GM18505 (cell line): ENCODE results near the gene NSUN3.

Experiments
- ATAC-seq: cut with Tn5 transposase; IDR thresholded peaks from one replicate; pipeline ENCODE4 v1.9.1; 2021; ENCODE audit not compliant: unreplicated experiment
- POLR2A ChIP-seq: IDR thresholded peaks from 4 replicates; pipeline ENCODE4 v1.6.1; 2011; ENCODE audit warnings: borderline replicate concordance; ENCODE audit not compliant: insufficient read depth, insufficient read length; ENCODE audit errors: extremely low read depth

The NSUN3 gene

DNA sequence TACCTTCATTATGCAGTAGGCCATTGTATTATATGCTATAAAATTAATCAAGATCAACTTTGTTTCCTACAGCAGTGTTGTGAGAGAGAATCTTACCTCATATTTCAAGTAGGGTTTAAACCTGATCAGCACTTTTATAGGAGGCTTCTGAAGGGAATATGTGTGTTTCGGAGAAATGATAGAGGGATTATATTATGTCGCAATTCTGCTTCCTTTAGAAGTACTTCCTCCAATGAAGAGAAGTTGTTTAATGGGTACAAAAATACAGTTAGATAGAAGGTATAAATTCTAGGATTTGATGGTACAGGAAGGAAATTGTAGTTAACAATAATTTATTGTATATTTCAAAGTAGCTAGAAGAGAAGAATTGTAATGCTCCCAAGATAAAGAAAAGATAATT, 54.9 kb downstream of the NSUN3 start:
- ATAC-seq = no peak
- no peak for TF ChIP-seq POLR2A

DNA sequence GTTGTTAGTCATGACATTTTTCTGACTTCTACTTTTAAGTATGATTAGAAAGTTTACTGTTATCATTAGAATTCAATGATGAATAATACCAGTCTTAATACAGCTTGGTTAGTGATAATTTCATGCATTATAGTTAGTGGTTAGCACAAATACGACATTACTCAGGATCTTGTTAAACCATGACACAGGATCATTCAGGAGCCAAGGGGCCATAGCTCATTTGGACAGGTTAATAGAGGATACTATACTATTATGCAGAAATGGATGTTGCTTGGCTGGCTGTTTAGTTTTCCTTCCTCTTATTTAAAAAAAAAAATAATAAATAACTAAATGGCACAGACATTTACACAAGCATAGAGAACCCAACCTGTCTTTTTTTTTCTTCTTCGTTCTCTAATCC, 55.5 kb downstream of the NSUN3 start:
- no peak for ATAC-seq
- no peak for TF ChIP-seq POLR2A

DNA sequence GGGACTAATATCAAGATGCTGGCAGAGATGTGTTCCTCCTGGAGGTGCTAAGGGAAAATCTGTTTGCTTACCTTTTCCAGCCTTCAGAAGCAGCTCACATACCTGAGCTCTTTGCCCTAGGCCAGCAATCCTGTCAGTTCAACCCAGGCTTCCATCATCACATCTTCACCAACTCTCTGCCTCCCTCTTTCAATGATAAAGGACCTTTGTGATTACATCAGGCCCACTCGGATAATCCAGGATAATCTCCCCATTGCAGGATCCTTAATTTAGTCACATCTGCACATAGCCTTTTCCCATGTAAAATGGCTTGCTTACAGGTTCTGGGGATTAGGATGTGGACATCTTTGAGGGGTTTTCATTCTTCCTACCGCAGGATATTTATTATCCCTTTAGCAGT, 58.3 kb downstream of the NSUN3 start:
- no peak for TF ChIP-seq POLR2A
- ATAC-seq = no peak

DNA sequence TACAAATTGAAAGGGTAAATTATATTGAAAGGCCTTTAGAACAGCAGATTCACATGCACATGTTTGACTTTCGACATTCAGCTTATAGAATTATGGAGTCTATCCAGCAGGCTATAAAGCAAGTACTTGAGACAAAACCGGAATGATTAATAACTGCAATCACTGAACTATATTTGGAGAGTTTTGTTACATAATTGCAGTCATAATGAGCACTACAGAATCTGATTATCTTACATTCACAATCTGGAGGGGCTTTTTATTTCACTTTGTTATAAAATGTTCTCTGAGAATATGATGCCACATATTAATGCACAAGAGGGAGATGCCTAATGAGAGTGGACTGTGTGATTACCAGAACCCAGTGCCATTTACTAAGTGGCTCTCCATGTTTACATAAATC, 64.3 kb downstream of the NSUN3 start:
- ATAC-seq = no peak
- no peak for TF ChIP-seq POLR2A

DNA sequence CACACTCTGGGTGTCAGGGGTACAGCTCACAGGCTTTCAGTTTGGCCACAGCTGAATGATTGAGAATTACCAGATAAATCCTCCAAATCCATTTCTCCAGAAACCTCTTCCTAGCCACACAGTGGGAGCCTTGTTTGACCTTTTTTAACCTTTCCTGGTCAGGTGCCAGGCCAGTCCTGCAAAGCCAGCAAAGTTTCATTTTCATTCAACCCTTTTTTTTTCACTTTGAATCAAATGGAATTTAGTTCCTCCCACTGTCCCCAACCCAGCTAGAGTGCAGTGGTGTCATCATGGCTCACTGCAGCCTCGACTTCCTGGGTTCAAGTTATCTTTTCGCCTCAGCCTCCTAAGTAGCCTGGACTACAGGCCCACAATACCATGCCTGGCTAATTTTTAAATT, 67.8 kb downstream of the NSUN3 start:
- no peak for TF ChIP-seq POLR2A
- no peak for ATAC-seq

DNA sequence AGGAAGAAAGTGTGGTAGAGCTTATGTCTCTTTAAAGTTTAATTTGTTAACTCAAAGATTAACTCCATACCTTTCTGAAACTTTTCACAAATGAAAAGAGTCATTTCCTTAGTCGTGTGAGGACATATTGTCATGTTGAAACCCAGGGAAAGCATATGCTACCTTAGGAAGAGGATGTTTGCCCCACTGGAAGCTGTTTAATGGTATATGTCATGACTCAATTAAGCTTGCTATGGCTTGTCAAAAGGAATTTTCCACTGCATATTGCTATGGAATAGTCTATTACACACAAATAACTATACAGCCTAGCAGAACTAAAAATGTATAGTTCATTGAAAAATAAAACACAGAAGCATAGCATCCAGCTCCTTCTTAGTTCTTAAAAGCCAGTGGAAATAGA, 69.9 kb downstream of the NSUN3 start:
- ATAC-seq = no peak
- no peak for TF ChIP-seq POLR2A

DNA sequence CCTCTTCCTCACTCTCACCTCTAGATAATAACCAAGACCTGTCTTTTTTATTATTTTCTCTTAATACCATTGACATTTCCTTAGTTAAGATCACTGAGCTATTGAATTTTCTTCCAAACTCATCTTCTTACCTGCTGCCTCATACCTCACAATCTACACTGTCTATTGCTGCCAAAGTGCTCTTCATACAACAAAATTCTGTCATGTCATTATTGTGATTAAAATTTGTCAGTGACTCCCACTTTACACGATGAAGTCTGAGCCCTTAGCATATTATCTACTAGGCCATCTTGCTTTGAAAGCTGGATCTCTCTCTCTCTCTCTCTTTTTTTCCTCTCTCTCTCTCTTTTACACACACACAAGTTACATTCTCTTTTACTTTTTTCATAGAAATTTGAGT, 73.3 kb downstream of the NSUN3 start:
- TF ChIP-seq POLR2A = no peak
- no peak for ATAC-seq

DNA sequence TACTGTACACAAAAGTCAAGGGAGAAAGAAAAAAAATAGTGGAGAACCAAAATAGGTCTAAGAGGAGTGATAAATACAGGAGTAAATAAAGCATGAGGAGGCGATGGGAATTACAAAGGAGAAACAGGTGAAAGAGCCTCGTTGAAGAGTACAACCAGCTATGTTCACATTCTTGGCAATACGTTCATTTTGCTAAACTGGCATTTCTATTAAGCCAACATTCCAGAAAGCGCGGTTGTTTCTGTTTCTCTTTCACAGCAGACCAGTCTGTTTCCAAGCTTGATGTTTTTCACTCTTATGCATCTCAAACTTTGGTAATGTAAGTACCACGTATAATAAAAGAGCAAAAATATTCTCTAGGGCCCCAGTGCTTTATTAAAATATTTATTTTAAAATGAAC, 74.5 kb downstream of the NSUN3 start:
- ATAC-seq = no peak

DNA sequence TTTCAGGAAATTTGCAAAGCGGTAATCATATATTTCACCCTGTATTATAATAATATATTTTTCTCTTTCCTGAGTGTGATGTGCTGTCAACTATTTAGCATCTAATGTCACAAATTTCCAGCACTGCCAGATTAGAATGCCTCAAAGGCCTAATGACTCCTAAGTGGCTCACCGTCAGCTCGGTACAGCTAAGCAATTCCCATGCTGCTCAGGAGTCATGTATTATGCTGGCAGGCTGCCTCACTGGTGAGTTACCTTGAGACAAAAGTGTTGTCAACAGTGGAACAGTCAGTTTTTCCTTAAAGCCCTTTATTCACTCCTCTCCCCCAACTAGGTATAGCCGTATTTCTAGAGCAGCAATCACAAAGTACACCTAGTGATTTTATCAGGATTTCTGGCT, 83.6 kb downstream of the NSUN3 start:
- TF ChIP-seq POLR2A = no peak
- ATAC-seq = no peak

More for the DNA sequence above, 74.5 kb downstream of the NSUN3 start:
- no peak for TF ChIP-seq POLR2A

DNA sequence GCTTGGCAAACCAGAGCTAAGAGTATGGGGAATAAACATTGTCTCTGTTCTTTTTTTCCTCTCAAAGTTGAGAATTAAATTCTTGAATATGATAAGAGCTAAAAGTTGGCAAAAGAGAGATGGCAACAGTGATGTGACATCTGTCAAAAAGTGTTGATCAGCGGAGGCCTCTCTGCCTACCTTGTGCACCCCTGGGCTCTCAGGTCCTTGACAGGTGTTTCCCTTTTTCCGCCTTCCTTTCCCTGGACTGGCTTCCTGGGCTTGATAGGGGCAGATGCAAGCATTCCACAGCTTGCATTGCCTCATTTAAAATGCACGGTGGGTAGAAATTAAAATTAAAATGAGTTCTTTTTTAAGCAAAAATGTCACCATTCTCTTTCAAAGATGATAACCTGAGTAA, 84.2 kb downstream of the NSUN3 start:
- TF ChIP-seq POLR2A = no peak
- no peak for ATAC-seq

DNA sequence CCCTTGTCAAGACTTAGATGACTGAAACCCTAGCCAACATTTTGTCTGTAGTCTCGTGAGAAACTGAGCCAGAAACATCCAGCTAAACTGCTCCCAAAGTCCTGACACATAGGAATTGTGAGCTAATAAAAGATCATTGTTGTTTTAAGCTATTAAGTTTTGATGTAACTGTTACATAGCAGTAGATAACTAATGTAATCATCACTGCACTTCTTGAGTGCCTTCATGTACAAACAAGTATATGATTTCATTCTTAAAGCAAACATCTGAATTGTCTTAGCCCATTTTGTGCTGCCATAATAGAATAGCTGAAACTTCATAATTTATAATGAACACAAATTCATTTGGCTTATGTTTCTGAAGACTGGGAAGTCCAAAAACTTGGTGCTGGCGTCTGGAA, 87.3 kb downstream of the NSUN3 start:
- no peak for ATAC-seq
- TF ChIP-seq POLR2A = no peak

DNA sequence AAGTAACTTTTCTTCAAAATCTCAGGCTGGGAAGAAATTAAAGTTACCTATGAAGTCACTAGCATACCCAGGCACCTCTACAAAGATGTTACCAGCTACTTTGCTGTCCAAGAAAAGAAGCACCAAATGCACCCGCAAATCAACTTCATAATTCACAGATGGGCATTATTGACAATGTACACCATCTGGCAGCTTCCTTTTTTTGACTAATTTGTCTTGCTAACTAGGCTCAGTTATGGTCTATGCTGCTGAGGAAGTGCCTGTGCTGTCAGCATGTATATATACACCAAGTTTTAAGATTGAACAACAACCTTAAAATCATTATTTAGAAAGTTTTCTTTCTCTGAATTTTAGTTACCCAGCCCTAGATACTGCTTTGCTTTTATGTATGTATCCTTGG, 93.8 kb downstream of the NSUN3 start:
- no peak for TF ChIP-seq POLR2A
- ATAC-seq = no peak

DNA sequence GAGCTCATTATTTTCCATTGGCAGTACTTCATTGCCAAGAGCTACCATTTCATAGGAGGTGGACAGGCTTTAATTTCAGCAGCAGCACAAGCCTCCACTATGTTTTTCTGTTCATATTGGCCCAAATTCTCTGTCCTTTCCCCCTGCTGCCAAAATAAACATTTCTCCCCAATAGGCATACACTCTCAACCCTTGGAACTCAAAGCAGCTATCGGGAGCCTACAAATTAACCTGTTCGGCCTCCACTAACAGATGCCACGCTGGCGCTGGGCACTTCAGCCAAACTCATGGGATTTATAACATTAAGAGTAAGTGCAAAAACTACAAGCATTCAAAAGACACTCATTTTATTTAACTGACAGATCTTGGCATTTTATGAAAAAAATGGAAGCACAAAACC, 95.7 kb downstream of the NSUN3 start:
- ATAC-seq = no peak
- TF ChIP-seq POLR2A = no peak

DNA sequence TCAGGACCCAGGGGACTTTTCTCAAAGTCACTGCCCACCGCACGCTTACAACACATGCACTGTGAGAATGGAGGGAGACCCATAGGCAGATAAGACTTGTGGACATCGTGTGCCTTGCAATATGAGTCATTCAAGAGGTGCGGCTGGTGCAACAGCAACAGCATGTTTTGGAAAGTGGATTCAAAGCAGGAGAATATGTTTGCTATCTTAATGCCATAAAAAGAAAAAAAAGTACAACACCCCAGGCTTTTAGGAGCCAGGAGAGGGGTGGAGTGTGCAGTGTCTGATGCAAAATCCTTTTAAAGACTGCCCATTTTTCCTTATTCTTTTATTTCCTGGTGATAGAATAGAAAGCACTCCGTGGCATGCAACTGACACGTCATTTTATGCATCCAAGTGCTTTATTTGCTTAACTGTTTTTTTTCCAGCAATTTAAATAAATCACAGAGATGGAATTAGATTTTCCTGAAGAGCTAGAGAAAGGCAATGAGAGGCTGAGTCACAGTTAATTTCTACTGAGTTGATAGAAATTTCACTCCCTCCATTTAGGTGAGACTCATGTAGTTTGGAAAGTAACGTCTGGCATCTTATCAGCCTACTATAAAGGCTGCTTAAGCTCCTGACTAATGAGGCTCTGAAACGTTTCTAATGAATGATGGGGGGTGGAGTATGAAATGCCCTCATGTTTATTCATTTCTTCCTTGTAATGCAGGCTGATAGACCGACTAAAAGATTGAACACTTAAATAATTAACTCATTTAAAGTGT, 96.4 kb downstream of the NSUN3 start:
- ATAC-seq = no peak
- TF ChIP-seq POLR2A = no peak

DNA sequence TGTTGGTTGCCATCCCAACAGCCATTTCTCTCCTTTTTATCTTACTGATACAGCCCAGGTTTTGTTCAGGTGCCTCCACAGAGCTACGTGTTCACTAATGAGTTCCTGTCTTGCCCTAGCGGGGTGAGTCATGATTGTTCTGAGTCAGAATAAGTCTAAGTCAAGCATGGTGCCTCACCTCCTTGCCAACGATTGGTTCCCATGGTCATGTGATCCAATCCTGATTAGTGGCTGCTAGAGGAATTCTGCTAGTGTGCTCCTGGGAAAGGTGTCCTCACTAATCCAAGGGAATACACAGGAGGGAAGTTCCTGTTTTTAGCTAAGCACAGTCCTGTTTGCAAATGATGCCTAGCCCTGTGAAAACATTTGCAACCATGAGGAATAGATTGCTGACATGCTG, 99.8 kb downstream of the NSUN3 start:
- no peak for TF ChIP-seq POLR2A
- ATAC-seq = peak; percentile 73
